GM18508 (cell line): ENCODE results near the gene SNAI3.

ENCODE experiments used
- ATAC-seq: cut with Tn5 transposase; IDR thresholded peaks from one replicate; pipeline ENCODE4 v1.9.1; 2021; ENCODE audit warnings: moderate number of reproducible peaks; ENCODE audit not compliant: insufficient read depth, unreplicated experiment

The SNAI3 gene

DNA sequence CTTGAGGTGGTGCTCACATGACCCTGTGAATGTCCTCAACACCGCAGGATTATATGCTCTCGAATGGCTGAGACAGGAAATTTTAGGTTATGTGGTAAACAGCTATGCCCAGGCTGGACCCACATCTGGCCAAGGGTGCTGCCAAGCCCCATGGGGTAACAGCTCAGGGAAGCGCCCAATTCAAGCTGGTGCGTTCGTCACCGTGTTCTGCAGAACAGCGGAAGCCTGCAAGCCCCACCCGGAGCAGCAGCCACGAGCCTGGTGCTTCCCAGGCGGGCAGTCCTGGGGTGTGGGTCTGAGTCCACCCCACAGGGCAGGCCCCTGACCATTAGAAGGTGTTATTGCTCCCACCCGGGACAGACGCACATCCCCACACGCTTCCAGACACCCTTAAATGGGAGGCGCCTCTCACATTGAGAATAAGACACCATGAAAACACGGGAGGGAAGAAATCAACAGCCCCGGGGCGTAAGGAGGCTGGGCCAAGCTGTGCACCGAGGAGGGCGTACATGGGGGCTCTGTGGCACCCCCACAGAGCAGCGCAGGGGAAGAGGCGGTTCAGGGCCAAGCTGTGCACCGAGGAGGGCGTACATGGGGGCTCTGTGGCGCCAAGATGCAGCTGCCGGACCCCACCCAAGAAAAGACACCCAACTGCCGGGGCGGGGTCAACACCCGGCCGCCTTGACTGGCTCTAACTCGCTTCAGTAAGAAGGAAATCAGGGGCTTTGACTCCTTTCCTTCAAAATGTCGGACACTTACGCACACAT, 32.5 kb downstream of the SNAI3 start:
- ATAC-seq, result no peak

GRCh38 chr16:88653101-88653500, 33.2 kb downstream of the SNAI3 start:
- ATAC-seq, result no peak

GRCh38 chr16:88652762-88653063, 33.6 kb downstream of the SNAI3 start:
- no peak for ATAC-seq

DNA sequence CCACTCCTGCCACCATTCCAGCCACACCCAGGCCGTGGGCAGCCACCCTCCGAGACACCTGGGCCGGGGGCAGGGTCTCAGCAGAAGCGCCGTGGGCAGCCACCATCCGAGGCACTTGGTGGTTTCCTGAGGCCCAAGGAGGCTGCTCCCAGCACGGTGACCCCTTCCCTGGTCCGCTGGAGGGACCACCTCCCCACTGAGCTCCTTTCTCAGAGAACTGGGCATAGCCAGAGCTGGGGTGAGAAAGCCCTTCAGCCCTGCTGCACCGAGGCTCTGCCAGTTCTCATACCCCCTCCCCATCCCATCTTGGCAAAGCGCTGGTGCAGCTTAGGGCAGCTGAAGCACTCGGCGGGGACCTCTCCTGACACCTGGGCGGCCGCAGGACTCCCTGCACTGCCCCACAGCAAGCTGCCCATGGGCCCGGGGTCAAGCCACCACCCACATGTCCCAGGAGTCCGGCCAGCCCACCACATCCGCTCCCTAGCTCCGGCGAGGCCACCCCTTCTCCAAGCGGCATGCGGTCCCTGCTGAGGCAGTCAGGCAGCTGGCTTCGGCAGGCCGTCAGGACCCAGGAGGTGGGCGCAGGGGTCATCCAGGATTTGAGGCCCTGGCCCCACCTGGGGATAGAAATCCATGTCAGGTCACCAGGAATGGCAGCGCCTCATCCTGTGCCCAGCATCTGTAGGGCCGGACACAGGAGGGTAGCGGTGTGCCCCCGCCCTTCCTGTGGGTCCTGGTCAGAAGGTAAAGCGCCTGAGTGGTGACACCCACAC, 34.1 kb downstream of the SNAI3 start:
- no peak for ATAC-seq

- peak; percentile 61 for ATAC-seq
These were observed 34.9 kb downstream of the SNAI3 start for GRCh38 chr16:88651276-88651988.

DNA sequence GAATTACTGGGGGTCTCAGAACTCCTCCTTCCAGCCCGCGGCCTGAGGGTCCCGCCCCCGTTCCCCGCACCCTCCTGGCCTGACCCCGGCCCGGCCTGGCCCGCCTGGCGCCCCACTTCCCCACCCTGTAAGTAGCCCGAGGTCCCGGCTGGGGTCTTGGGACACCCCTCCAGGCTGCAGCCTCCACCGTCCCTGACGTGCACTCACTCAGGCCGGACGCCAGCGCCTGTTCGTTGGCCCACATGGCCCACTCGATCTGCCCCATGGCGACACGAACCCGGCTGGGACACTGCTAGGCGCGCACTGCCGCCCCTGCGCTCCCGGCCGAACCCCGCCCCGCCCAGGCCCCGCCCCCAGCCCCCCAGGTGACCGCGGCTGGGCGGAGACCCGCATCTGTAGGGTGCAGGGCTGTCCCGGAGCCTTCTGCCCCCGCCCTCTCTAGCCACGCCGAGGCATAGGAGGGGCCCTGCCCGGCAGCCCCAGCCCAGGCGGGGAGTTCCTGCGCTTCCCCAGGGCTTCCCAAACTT, 35.5 kb downstream of the SNAI3 start, which contains the start of gene CYBA:
Gene CYBA, minus strand, starts transcription at position 305 of the 527 bp plus-strand sequence. Its CDS starts 40 bp downstream, at position 265.
- ATAC-seq, result peak; percentile 33

GRCh38 chr16:88649924-88650748, 36.2 kb downstream of the SNAI3 start:
- no peak for ATAC-seq

GRCh38 chr16:88649195-88649923, 36.9 kb downstream of the SNAI3 start:
- ATAC-seq, result no peak

DNA sequence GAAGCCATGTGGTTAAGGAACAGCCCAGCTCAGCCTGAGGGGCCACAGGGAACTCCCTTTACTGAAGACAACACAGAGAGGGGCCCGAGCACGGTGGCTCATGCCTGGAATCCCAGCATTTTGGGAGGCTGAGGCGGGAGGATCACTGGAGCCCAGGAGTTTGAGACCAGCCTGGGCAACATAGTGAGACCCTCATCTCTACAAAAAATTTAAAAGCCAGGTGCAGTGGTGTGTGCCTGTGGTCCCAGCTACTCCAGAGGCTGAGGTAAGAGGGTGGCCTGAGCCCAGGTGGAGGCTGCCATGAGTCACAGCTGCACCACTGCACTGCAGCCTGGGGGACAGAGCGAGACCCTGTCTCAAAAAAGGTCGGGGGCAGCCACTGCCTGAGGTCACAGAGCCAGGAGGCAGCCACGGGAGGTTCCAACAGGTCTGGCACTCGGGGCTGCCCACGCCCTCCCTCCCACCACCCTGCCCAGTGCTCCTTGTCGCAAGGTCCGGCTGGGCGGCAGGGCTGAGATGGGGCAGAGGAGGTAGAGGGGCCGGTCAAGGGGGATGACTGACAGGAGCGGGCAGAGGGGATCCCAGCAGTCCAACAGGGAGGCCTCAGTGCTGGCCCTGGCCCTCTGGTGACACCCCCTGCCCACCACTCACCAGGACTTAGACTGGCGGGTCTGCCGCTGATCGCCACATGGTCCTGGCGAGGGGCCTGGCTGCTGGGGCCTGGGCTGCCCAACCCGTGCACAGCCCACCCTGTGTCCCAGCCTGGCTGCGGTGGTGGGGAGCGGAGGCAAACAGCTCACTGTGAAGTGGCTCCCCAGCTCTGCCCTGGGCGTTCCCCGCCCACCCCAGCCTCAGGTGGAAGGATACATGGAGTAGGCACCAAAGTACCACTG, 38.9 kb downstream of the SNAI3 start:
- ATAC-seq, result no peak

DNA sequence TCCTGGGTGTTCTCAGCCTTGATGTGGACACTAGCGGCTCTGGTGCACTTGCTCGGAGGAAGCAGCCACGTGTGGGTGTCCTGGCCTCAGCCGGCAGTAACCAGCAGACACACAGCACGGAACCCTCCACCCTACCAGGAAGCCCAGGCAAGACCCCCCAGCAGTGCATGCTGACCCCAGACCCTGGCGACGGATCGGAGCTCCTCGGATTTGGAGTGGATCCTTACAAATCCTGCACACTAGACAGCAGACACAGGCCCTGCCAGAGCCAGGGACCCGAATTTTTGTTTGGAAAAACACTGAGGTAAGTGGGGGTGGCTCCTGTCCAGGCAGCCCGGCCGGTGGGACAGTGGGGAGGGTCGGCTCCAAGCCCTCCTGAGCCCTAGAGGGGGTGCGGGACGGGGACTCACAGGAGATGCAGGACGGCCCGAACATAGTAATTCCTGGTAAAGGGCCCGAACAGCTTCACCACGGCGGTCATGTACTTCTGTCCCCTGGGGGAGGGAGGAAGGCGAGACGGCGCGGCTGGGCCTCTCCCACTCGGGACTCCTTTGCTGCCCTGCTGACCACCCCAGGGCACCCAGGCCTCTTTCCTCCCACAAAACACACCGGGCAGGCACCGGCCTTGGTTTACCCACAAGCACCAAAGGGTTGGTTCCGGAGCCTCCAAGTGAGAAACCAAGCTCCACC, 39.8 kb downstream of the SNAI3 start:
- no peak for ATAC-seq

DNA sequence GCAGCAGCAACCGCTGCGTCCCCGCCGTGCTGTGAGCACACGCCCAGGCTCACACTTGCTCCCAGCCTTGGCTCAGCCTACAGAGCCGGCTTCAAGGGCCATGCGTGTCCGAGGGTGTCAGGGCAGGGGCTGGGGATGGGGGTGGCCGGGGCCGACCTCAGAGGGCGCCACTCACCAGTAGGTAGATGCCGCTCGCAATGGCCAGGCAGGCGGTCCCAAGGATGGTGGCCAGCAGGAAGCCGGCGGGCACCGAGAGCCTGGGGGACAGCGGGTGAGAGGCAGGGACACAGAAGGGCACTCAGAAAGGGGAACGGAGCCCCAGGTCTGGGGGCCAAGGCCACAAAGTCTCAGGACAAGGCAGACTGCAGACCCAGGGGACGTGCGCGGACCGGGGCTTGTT, 40.4 kb downstream of the SNAI3 start:
- no peak for ATAC-seq

DNA sequence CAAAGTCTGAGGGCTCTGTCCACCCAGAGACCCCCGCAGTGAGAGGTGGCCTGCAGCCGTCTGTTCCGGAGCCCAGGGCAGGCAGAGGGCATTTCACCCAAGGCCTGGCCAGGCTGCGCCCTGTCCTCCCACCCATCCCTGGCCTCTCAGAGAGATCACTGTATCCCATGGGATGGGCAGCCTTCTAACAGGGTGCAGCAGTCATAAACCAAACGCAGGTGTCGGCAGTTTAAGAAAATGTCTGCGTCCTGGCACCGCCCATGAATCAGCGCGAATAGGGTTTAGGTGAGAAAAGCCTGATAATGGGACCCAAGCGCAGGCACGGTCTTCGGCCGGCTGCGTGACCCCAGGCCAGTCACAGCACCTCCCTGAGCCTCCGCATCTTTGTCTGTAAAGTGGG, 40.9 kb downstream of the SNAI3 start:
- ATAC-seq, result no peak

DNA sequence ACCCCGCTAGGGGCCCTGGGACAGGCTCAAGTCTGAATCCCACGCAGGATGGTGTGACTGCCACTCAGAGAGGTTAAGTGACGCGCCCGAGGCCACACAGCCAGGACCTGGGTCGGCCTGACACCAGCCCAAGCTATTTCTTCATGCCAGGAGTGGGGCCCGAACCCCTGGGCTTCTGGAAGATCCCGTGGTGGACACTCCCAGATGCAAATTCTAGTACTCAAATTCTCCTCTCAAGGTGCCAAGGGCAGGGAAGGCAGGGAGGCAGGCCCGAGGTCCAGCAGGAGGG, 42.7 kb downstream of the SNAI3 start:
- no peak for ATAC-seq

DNA sequence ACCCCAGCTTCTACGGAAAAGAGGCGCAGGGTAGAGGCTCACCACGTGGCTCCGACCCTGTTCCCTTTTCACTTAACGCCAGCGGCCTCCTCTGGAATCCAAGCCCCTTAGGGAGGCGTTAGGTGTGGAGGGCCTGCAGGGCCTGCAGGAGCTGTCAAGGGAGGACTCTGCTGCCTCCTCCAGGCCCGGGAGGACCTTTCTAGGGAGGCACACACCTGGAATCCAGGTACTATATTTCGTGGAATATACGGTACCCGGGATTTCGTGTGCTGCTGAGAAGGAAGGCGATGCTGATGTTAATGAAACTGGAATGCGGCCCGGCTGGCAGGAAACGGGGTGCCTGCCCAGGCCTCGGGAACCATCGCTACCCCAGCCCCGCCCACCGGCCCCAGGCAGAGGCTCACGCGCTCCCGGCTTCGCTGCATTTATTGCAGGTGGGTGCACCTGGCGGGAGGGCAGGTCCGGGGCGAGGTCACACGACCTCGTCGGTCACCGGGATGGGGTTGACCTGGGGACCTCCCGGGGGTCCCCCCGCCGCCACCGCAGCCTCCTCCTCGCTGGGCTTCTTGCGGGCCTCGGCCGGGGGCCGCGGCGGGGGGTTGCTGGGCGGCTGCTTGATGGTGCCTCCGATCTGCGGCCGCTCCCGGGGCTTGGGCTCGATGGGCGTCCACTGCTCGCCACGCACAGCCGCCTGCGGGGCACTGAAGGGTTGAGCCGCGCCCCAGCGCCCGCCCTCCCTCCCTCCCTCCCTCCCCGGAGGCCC, 43.2 kb downstream of the SNAI3 start:
- ATAC-seq, result no peak

- ATAC-seq, result no peak
These were observed 45.6 kb downstream of the SNAI3 start for GRCh38 chr16:88640498-88641247.

- ATAC-seq, result no peak
These were observed 46.2 kb downstream of the SNAI3 start for GRCh38 chr16:88640039-88640495.
